GM19238 (cell line): ENCODE results near the gene RIMS4.
"Not testable (repeated sequence)": the region's sequence is repeated elsewhere in the genome, so short reads cannot be mapped to it uniquely, and the experiment has no call there.

Experiments
- DNase-seq: peaks from one replicate; pipeline ENCODE4 v3.0.0; 2011; ENCODE audit warnings: low spot score; ENCODE audit not compliant: insufficient read length

The RIMS4 gene

GRCh38 chr20:44830995-44831394, 20.6 kb upstream of the RIMS4 start:
- no peak for DNase-seq

GRCh38 chr20:44830523-44830922, 20.2 kb upstream of the RIMS4 start:
- DNase-seq = no peak

GRCh38 chr20:44829688-44830087, 19.3 kb upstream of the RIMS4 start:
- no peak for DNase-seq

GRCh38 chr20:44828640-44829039, 18.3 kb upstream of the RIMS4 start:
- DNase-seq = no peak

GRCh38 chr20:44827401-44827800, 17.1 kb upstream of the RIMS4 start:
- no peak for DNase-seq

- not testable (repeated sequence) for DNase-seq
Observed at GRCh38 chr20:44821576-44821975, 11.2 kb upstream of the RIMS4 start.

- DNase-seq = no peak
Observed at GRCh38 chr20:44819936-44820335, 9.6 kb upstream of the RIMS4 start.

GRCh38 chr20:44817143-44817910, 7.0 kb upstream of the RIMS4 start:
- no peak for DNase-seq

GRCh38 chr20:44814937-44815336, 4.6 kb upstream of the RIMS4 start:
- no peak for DNase-seq

GRCh38 chr20:44811150-44811685, 872 bp upstream of the RIMS4 start:
- DNase-seq = no peak

GRCh38 chr20:44810061-44810390, 320 bp downstream of the RIMS4 start:
- DNase-seq = no peak

- no peak for DNase-seq
Observed at GRCh38 chr20:44809380-44810060, 826 bp downstream of the RIMS4 start.

GRCh38 chr20:44807684-44808056, 2.7 kb downstream of the RIMS4 start:
- no peak for DNase-seq

GRCh38 chr20:44807051-44807683, 3.2 kb downstream of the RIMS4 start:
- no peak for DNase-seq

GRCh38 chr20:44805979-44806620, 4.2 kb downstream of the RIMS4 start:
- DNase-seq = no peak

GRCh38 chr20:44805335-44805978, 4.9 kb downstream of the RIMS4 start:
- no peak for DNase-seq

GRCh38 chr20:44803383-44803941, 6.9 kb downstream of the RIMS4 start:
- DNase-seq = no peak

- no peak for DNase-seq
Observed at GRCh38 chr20:44802702-44803101, 7.6 kb downstream of the RIMS4 start.

GRCh38 chr20:44800391-44801046, 9.8 kb downstream of the RIMS4 start:
- DNase-seq = no peak

- no peak for DNase-seq
Observed at GRCh38 chr20:44799691-44800090, 10.7 kb downstream of the RIMS4 start.
